MG63 (cell line): Measurements from ENCODE around the gene LRRC56. TPM values are rescaled to one million over a fixed set of nuclear protein-coding genes. Genes with fewer than 3 reads are reported as not detected.

ENCODE experiments used
- DNase-seq: peaks from one replicate; pipeline ENCODE4 v3.0.0-alpha.2; 2020
- H3K27me3 ChIP-seq: fragments of 250-450 bp; sonication (Bioruptor Pico); 2 replicates; pipeline ENCODE4 v1.5.1; 2020; ENCODE audit warnings: mild to moderate bottlenecking, moderate library complexity
- H3K36me3 ChIP-seq: fragments of 250-450 bp; sonication (Bioruptor Pico); 2 replicates; pipeline ENCODE4 v1.5.1; 2020; ENCODE audit warnings: mild to moderate bottlenecking, moderate library complexity
- H3K4me3 ChIP-seq: fragments of 250-450 bp; sonication (Bioruptor Pico); 2 replicates; pipeline ENCODE4 v1.5.1; 2020; ENCODE audit warnings: mild to moderate bottlenecking, moderate library complexity
- H3K9me3 ChIP-seq: fragments of 250-450 bp; sonication (Bioruptor Pico); 2 replicates; pipeline ENCODE4 v1.5.1; 2020; ENCODE audit warnings: mild to moderate bottlenecking, moderate library complexity
- total RNA-seq: library from RNA; depleted of rRNA; stranded (reverse); fragments of >200 nt; shearing (Covaris generic); gene quantifications from 2 replicates; pipeline ENCODE4 v1.2.3, GENCODE V29; 2014; ENCODE audit warnings: low replicate concordance; rRNA removed

The LRRC56 gene
- total RNA-seq, 1 experiment from 2014 or later, result 0.63 TPM

DNA sequence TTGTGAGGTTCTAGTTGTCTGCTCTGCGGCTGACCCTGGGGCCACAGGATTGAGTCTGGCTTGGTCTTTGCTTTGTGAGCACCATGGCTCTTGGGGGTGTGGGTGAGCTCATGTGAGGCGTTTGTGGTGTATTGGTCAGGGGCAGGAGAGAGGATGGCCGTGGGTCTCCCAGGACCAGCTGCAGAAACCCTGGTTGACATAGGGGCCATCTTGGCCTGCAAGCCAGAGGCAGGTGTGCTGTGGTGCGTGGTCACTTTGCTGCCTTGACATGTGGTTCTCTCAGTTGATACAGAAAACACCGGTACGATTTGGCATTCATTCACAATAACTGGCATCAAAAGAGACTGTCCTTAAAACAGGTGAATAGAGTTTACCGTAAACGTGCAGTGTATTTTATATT lies 50.2 kb downstream of the LRRC56 start:
- Histone ChIP-seq H3K4me3 (no peak overlapping the region), H3K27me3 (no peaks in the 10 kb centered on the region), H3K36me3 (peaks cover 85% of the 10 kb centered on the region), H3K9me3 (no peaks in the 10 kb centered on the region)
- no peak for DNase-seq

DNA sequence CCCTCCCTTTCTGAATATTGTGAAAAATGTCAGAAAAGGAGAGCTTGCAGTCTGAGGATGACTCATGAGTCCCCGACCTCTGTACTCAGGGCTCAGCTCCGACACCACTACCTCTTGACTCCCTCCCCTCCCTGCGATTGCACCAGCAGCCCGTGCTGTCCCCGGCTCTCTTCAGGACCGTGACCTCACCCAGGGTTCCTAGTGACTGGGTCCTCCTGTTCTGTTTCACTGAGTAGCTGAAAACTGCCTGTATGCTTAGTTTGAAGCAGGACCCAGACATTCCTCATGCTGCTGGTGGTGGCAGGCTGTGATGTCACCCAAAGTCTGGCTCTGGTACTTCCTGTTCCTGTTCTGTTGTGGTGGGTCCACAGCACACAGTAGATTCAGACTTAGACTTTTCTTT lies 50.7 kb downstream of the LRRC56 start:
- H3K9me3 ChIP-seq, result no peaks in the 10 kb centered on the region
- H3K4me3 ChIP-seq, result no peak overlapping the region
- no peak for DNase-seq
- H3K36me3 ChIP-seq, result peaks cover 85% of the 10 kb centered on the region
- H3K27me3 ChIP-seq, result no peaks in the 10 kb centered on the region

DNA sequence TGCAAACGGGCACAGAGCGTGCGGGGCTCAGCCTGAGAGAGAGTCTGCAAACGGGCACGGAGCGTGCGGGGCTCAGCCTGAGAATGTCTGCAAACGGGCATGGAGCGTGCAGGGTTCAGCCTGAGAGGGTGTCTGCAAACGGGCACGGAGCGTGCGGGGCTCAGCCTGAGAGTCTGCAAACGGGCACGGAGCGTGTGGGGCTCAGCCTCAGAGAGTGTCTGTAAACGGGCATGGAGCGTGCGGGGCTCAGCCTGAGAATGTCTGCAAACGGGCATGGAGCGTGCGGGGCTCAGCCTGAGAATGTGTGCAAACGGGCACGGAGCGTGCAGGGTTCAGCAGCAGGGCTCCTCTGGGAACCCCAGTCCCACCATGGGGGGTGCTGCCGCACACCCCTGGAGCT lies 52.5 kb downstream of the LRRC56 start:
- Histone ChIP-seq H3K4me3 (no peak overlapping the region), H3K9me3 (no peaks in the 10 kb centered on the region), H3K36me3 (peaks cover 88% of the 10 kb centered on the region), H3K27me3 (no peaks in the 10 kb centered on the region)
- DNase-seq, result no peak

DNA sequence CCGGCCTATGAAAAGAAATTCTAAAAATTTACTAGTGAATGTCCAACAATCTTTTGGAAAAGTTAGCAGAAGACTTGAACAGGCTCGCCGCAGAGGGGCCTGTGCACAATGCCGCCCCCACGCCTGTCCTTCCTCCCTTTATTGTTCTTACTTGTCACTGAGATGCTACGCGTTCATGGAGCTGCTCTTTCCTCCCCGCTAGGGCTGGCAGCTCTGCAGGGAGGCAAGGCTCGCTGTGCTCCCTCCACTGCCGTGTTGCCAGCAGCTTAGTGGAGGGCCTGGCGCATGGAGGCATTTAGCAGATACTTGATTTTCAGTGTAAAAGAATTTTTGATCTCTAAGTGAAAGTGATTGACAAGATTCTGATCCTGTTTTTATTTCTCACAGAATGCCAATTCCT lies 53.7 kb downstream of the LRRC56 start:
- DNase-seq, result no peak
- Histone ChIP-seq H3K27me3 (no peaks in the 10 kb centered on the region), H3K36me3 (peaks cover 96% of the 10 kb centered on the region), H3K9me3 (no peaks in the 10 kb centered on the region), H3K4me3 (no peak overlapping the region)

GRCh38 chr11:592501-592900 lies 55.2 kb downstream of the LRRC56 start:
- no peak for DNase-seq
- Histone ChIP-seq H3K9me3 (no peaks in the 10 kb centered on the region), H3K27me3 (no peaks in the 10 kb centered on the region), H3K36me3 (peaks cover 95% of the 10 kb centered on the region), H3K4me3 (no peak overlapping the region)

- no peaks in the 10 kb centered on the region for H3K27me3 ChIP-seq
- H3K9me3 ChIP-seq, result no peaks in the 10 kb centered on the region
- no peak overlapping the region for H3K4me3 ChIP-seq
- peaks cover 94% of the 10 kb centered on the region for H3K36me3 ChIP-seq
- no peak for DNase-seq
These were observed 55.6 kb downstream of the LRRC56 start for GRCh38 chr11:592918-593317.

DNA sequence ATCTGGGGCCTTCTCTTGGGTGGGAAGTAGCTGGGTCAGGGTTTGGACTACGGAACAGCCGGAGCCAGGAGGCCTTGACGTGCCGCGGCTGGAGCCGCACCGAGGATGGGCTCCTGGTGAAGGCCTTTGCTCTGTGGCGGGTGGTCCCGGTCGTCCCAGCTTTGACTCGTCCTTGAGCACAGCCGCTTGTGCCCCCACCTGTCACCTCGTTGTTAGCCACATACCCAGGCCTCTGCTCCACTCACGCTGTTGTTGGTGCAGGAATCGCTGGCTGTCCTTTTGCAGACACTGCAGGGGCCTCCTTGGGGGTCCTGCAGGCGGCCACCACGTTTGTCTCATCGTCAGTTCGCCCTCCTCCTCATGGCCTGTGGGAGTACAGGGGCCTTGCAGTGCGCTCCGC lies 56.0 kb downstream of the LRRC56 start:
- DNase-seq, result no peak
- Histone ChIP-seq H3K9me3 (no peaks in the 10 kb centered on the region), H3K4me3 (no peak overlapping the region), H3K36me3 (peaks cover 94% of the 10 kb centered on the region), H3K27me3 (no peaks in the 10 kb centered on the region)

DNA sequence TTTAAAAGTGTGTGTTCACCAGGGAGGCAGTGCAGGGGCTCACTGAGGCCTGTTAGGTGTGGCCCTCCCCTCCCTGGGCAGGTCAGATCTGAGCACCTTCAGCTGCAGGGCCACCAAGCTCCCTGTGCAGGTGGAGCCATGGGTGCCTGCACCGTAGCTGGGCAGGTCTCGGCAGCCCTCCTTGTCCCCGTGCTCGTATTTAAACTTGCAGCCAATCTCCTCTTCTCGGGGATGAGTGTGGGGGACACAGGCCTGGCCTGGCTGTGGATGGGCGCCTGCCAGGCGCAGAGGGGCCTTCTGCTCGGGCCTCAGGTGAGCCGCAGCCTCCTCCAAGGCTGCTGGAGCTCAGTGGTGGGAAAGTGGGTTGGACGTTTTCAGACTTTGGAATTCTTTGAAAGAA lies 58.1 kb downstream of the LRRC56 start:
- DNase-seq, result no peak
- Histone ChIP-seq H3K4me3 (no peak overlapping the region), H3K36me3 (peaks cover 92% of the 10 kb centered on the region), H3K27me3 (no peaks in the 10 kb centered on the region), H3K9me3 (no peaks in the 10 kb centered on the region)

DNA sequence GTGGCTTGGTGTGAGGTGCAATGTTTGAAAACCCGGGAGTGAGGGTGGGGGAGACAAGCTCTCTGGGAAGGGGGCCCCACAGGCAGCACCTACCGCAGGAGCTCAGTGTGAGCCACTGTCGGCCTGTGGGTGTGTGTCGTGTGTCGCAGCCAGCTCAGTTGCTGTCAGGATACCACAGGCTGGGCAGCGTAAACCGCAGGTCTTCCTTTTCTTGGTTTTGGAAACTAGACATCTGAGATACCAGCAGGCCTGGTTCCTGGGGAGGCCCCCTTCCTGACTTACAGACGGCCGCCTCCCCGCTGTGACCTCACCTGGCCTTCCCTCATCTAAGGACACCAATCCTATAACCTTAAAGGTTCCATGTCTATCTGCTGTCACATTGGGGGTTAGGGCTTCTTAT lies 59.0 kb downstream of the LRRC56 start:
- Histone ChIP-seq H3K27me3 (no peaks in the 10 kb centered on the region), H3K9me3 (no peaks in the 10 kb centered on the region), H3K36me3 (peaks cover 90% of the 10 kb centered on the region), H3K4me3 (no peak overlapping the region)
- no peak for DNase-seq

- no peaks in the 10 kb centered on the region for H3K9me3 ChIP-seq
- peaks cover 92% of the 10 kb centered on the region for H3K36me3 ChIP-seq
- DNase-seq, result no peak
- H3K27me3 ChIP-seq, result no peaks in the 10 kb centered on the region
- no peak overlapping the region for H3K4me3 ChIP-seq
These were observed 59.9 kb downstream of the LRRC56 start for GRCh38 chr11:597166-597725.

- Histone ChIP-seq H3K9me3 (no peaks in the 10 kb centered on the region), H3K4me3 (no peak overlapping the region), H3K27me3 (no peaks in the 10 kb centered on the region), H3K36me3 (peaks cover 89% of the 10 kb centered on the region)
- DNase-seq, result no peak
These were observed 60.8 kb downstream of the LRRC56 start for GRCh38 chr11:598005-598680.

- H3K4me3 ChIP-seq, result no peak overlapping the region
- no peaks in the 10 kb centered on the region for H3K27me3 ChIP-seq
- no peak for DNase-seq
- H3K9me3 ChIP-seq, result no peaks in the 10 kb centered on the region
- H3K36me3 ChIP-seq, result peaks cover 87% of the 10 kb centered on the region
These were observed 64.4 kb downstream of the LRRC56 start for GRCh38 chr11:601573-602245.

DNA sequence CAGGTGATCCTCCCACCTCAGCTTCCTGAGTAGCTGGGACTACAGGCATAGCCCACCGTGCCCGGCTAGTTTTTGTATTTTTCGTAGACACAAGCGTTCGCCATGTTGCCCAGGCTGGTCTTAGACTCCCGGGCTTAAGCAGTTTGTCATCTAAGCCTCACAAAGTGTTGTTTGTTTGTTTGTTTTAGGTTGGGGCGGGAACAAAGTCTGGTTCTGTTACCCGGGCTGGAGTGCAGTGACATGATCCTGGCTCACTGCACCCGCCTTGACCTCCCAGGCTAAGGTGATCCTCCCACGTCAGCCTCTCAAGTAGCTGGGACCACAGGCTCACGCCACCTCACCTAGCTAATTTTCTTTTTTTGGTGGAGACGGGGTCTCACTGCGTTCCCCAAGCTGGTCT lies 65.8 kb downstream of the LRRC56 start:
- no peak for DNase-seq
- no peaks in the 10 kb centered on the region for H3K27me3 ChIP-seq
- H3K9me3 ChIP-seq, result no peaks in the 10 kb centered on the region
- no peak overlapping the region for H3K4me3 ChIP-seq
- H3K36me3 ChIP-seq, result peaks cover 89% of the 10 kb centered on the region

Other genes starting within 250 kb of the LRRC56 start
- gene PGGHG, start 248.4 kb upstream of the LRRC56 start, total RNA-seq, result 1.9 and 6.2 TPM in 2 replicates
- gene IFITM5, start 238.0 kb upstream of the LRRC56 start, total RNA-seq, result not detected in 2 replicates
- 35.8 and 50.4 TPM in 2 replicates for gene IFITM2, start 229.7 kb upstream of the LRRC56 start, total RNA-seq
- gene IFITM1, start 223.5 kb upstream of the LRRC56 start, total RNA-seq, result 26.5 and 62.6 TPM in 2 replicates
- gene IFITM3, start 216.7 kb upstream of the LRRC56 start, total RNA-seq, result 62.7 and 85.0 TPM in 2 replicates
- gene B4GALNT4, start 168.0 kb upstream of the LRRC56 start, total RNA-seq, result 27.5 and 49.8 TPM in 2 replicates
- gene PKP3, start 143.3 kb upstream of the LRRC56 start, total RNA-seq, result 7.6 and 24.1 TPM in 2 replicates
- gene SIGIRR, start 122.5 kb upstream of the LRRC56 start, total RNA-seq, result 28.8 and 89.5 TPM in 2 replicates
- gene ANO9, start 95.5 kb upstream of the LRRC56 start, total RNA-seq, result not detected in 2 replicates
- 30.2 and 43.3 TPM in 2 replicates for gene PTDSS2, start 87.2 kb upstream of the LRRC56 start, total RNA-seq
- 556 and 832 TPM in 2 replicates for gene RNH1, start 30.3 kb upstream of the LRRC56 start, total RNA-seq
- gene HRAS, start 2.0 kb upstream of the LRRC56 start, total RNA-seq, result 78.8 and 207 TPM in 2 replicates
- gene LMNTD2, start 23.2 kb downstream of the LRRC56 start, total RNA-seq, result 0.20 and 0.30 TPM in 2 replicates
- 3.0 and 25.8 TPM in 2 replicates for gene RASSF7, start 23.4 kb downstream of the LRRC56 start, total RNA-seq
- 35.4 and 55.2 TPM in 2 replicates for gene PHRF1, start 38.9 kb downstream of the LRRC56 start, total RNA-seq
- gene IRF7, start 78.4 kb downstream of the LRRC56 start, total RNA-seq, result 9.1 and 10.1 TPM in 2 replicates
- gene CDHR5, start 87.4 kb downstream of the LRRC56 start, total RNA-seq, result not detected in 2 replicates
- gene SCT, start 89.7 kb downstream of the LRRC56 start, total RNA-seq, result not detected in 2 replicates
- not detected in 2 replicates for gene DRD4, start 99.7 kb downstream of the LRRC56 start, total RNA-seq
- gene DEAF1, start 157.7 kb downstream of the LRRC56 start, total RNA-seq, result 14.8 and 34.6 TPM in 2 replicates
- 32.4 and 98.7 TPM in 2 replicates for gene TMEM80, start 158.3 kb downstream of the LRRC56 start, total RNA-seq
- 10.7 and 23.4 TPM in 2 replicates for gene EPS8L2, start 168.7 kb downstream of the LRRC56 start, total RNA-seq
- gene TALDO1, start 209.9 kb downstream of the LRRC56 start, total RNA-seq, result 200 and 209 TPM in 2 replicates
- 46.1 and 80.1 TPM in 2 replicates for gene GATD1, start 240.0 kb downstream of the LRRC56 start, total RNA-seq